Skeletal muscle tissue (tissue), 4 donors: ENCODE data around the gene NSUN6. TPM values are rescaled to one million over a fixed set of nuclear protein-coding genes. Genes with fewer than 3 reads are reported as not detected.

Experiments
- H3K27ac ChIP-seq: one replicate; pipeline ENCODE4 v1.7.0; 2013; ENCODE audit warnings: mild to moderate bottlenecking, low read depth, low read length, inconsistent platforms
- H3K27me3 ChIP-seq, 3 donors: one replicate each; pipeline ENCODE4 v1.7.0; 2013; ENCODE audit warnings: low read length in 3 of 3; ENCODE audit not compliant: control insufficient read depth in 3 of 3, insufficient read depth in 3 of 3
- H3K36me3 ChIP-seq, 3 donors: one replicate each; pipeline ENCODE4 v1.7.0; 2013; ENCODE audit warnings: low read length in 3 of 3; ENCODE audit not compliant: control insufficient read depth in 3 of 3, insufficient read depth in 3 of 3
- H3K4me1 ChIP-seq, 3 donors: one replicate each; pipeline ENCODE4 v1.7.0; 2013; ENCODE audit warnings: low read length in 3 of 3, mild to moderate bottlenecking in 3 of 3; ENCODE audit not compliant: control insufficient read depth in 3 of 3, insufficient read depth in 3 of 3
- H3K4me3 ChIP-seq, 3 donors: one replicate each; pipeline ENCODE4 v1.7.0; 2013; ENCODE audit warnings: low read length in 3 of 3
- H3K9ac ChIP-seq, 3 donors: one replicate each; pipeline ENCODE4 v1.7.0; 2013; ENCODE audit warnings: low read length in 3 of 3, mild to moderate bottlenecking in 3 of 3, moderate library complexity in 2 of 3, low read depth in 1 of 3
- H3K9me3 ChIP-seq, 3 donors: one replicate each; pipeline ENCODE4 v1.7.0; 2013; ENCODE audit warnings: low read length in 3 of 3; ENCODE audit not compliant: control insufficient read depth in 3 of 3
- total RNA-seq: library from RNA; depleted of rRNA; stranded (reverse); fragments of >200 nt; gene quantifications from one replicate; pipeline ENCODE4 v1.2.3, GENCODE V29; 2014
- donor health status: Osteomylitis.

NSUN6 gene
- total RNA-seq, 1 donor from 2014 or later, result 14.6 TPM

GRCh38 chr10:18500576-18500975 lies 150.8 kb downstream of the NSUN6 start:
- no peak overlapping the region for H3K9ac ChIP-seq
- no peak overlapping the region for H3K4me3 ChIP-seq
- no peaks in the 10 kb centered on the region for H3K27me3 ChIP-seq
- no peaks in the 10 kb centered on the region for H3K4me1 ChIP-seq
- H3K9me3 ChIP-seq, result no peaks in the 10 kb centered on the region
- H3K36me3 ChIP-seq, result no peaks in the 10 kb centered on the region
- H3K27ac ChIP-seq, result no peak overlapping the region

DNA sequence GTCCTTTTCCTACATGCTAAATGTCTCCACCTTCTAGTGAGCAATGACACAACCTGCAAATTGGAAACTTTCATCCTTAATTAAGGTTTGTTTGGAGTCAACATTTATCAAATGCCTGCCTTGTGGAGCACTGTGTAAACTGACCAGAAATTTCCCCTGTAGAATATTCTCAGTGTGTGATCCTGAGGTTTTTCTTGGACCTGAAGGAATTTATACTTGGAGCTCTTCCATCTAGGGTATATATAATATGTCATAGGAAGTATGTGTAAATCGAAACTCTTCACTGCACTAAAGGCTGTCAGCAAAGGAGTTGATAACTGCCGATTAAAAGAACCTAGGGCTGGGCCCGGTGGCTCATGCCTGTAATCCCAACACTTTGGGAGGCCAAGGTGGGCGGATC lies 152.4 kb downstream of the NSUN6 start:
- no peaks in the 10 kb centered on the region for H3K27me3 ChIP-seq
- H3K9ac ChIP-seq, result no peak overlapping the region
- H3K4me1 ChIP-seq, result no peaks in the 10 kb centered on the region
- H3K27ac ChIP-seq, result no peak overlapping the region
- H3K4me3 ChIP-seq, result no peak overlapping the region
- no peaks in the 10 kb centered on the region for H3K36me3 ChIP-seq
- no peaks in the 10 kb centered on the region for H3K9me3 ChIP-seq

GRCh38 chr10:18497806-18498369 lies 153.5 kb downstream of the NSUN6 start:
- H3K36me3 ChIP-seq, result no peaks in the 10 kb centered on the region
- no peaks in the 10 kb centered on the region for H3K4me1 ChIP-seq
- no peaks in the 10 kb centered on the region for H3K27me3 ChIP-seq
- no peak overlapping the region for H3K27ac ChIP-seq
- H3K9ac ChIP-seq, result no peak overlapping the region
- no peaks in the 10 kb centered on the region for H3K9me3 ChIP-seq
- H3K4me3 ChIP-seq, result no peak overlapping the region

Other genes with a start within 250 kb of the NSUN6 start
- 16.7 TPM for gene ARL5B, start 7.8 kb upstream of the NSUN6 start, total RNA-seq